PC-3 (cell line): ENCODE measurements around the gene COLEC12. TPM values are rescaled to one million over a fixed set of nuclear protein-coding genes. Genes with fewer than 3 reads are reported as not detected.

Experiments used
- ATAC-seq: fragments of 200-7000 bp; cut with Tn5 transposase; 2 replicates; pipeline ENCODE4 v1.9.1; 2020; ENCODE audit warnings: mild to moderate bottlenecking, moderate library complexity
- BruUV-seq: library from RNA; stranded (reverse); fragments of 400-500 nt; replicated peaks from 2 replicates; lab custom pipeline; 2021; lab: Mats Ljungman, UMichigan
- CTCF ChIA-PET: fragments of 300-600 bp; sonication (Branson Sonifier 250); formaldehyde crosslinking; loops from one replicate; lab custom pipeline; 2022; ENCODE audit warnings: antibody characterized with exemption; lab: Charles Lee
- POLR2A ChIA-PET: fragments of 300-600 bp; sonication (Branson Sonifier 250); formaldehyde crosslinking; loops from one replicate; lab custom pipeline; 2022; ENCODE audit warnings: antibody characterized with exemption; ENCODE audit not compliant: unreplicated experiment; lab: Charles Lee
- DNase-seq: peaks from one replicate; pipeline ENCODE4 v3.0.0-alpha.2; 2015
- H2AFZ ChIP-seq: fragments of 300-600 bp; sonication (generic); 2 replicates; pipeline ENCODE4 v1.6.0; 2016; ENCODE audit warnings: antibody characterized with exemption, low read length
- H3F3A ChIP-seq: fragments of 300-600 bp; sonication (generic); one replicate; pipeline ENCODE4 v1.6.0; 2017; ENCODE audit warnings: antibody characterized with exemption, low read length, control low read depth, mild to moderate bottlenecking; ENCODE audit not compliant: unreplicated experiment
- H3K27ac ChIP-seq: fragments of 300-600 bp; sonication (generic); 2 replicates; pipeline ENCODE4 v1.5.1; 2016; ENCODE audit warnings: mild to moderate bottlenecking, low read length
- H3K27me3 ChIP-seq: fragments of 300-600 bp; sonication (generic); 2 replicates; pipeline ENCODE4 v1.6.1; 2016; ENCODE audit warnings: low read length, mixed read lengths
- H3K36me3 ChIP-seq: fragments of 300-600 bp; sonication (generic); 2 replicates; pipeline ENCODE4 v1.6.1; 2016; ENCODE audit warnings: low read depth, mixed run types, low read length, mixed read lengths
- H3K4me1 ChIP-seq: fragments of 300-600 bp; sonication (generic); 2 replicates; pipeline ENCODE4 v1.5.1; 2016; ENCODE audit warnings: low read length; ENCODE audit not compliant: insufficient read depth
- H3K4me2 ChIP-seq: fragments of 300-600 bp; sonication (generic); 2 replicates; pipeline ENCODE4 v1.6.0; 2016; ENCODE audit warnings: low read length
- H3K4me3 ChIP-seq: fragments of 300-600 bp; sonication (generic); 2 replicates; pipeline ENCODE4 v1.5.1; 2016; ENCODE audit warnings: mild to moderate bottlenecking, low read length, mixed read lengths
- H3K79me2 ChIP-seq: fragments of 300-600 bp; sonication (generic); 2 replicates; pipeline ENCODE4 v1.6.1; 2017; ENCODE audit warnings: low read length, mixed read lengths
- H3K9ac ChIP-seq: fragments of 300-600 bp; sonication (generic); 2 replicates; pipeline ENCODE4 v1.6.0; 2016; ENCODE audit warnings: mild to moderate bottlenecking, low read length
- H3K9me2 ChIP-seq: fragments of 300-600 bp; sonication (generic); replicated peaks from 2 replicates; pipeline ENCODE4 v1.6.1; 2016; ENCODE audit warnings: mixed run types, low read length, mixed read lengths
- H3K9me3 ChIP-seq: fragments of 300-600 bp; sonication (generic); 2 replicates; pipeline ENCODE4 v1.6.1; 2016; ENCODE audit warnings: low read length, mixed read lengths
- H4K20me1 ChIP-seq: fragments of 300-600 bp; sonication (generic); 2 replicates; pipeline ENCODE4 v1.6.1; 2016; ENCODE audit warnings: low read length, mixed read lengths
- CTCF ChIP-seq: fragments of 300-600 bp; sonication (generic); conservative IDR thresholded peaks from 2 replicates; pipeline ENCODE4 v1.5.1; 2017; ENCODE audit warnings: antibody characterized with exemption, low read depth, mild to moderate bottlenecking, low read length
- EZH2 ChIP-seq: fragments of 300-600 bp; sonication (generic); IDR thresholded peaks from one replicate; pipeline ENCODE4 v1.6.1; 2017; ENCODE audit warnings: antibody characterized with exemption, mild to moderate bottlenecking, low read length; ENCODE audit not compliant: unreplicated experiment
- EZH2phosphoT487 ChIP-seq: fragments of 300-600 bp; sonication (generic); IDR thresholded peaks from 2 replicates; pipeline ENCODE4 v1.6.1; 2018; ENCODE audit warnings: mild to moderate bottlenecking, antibody characterized with exemption, low read length, borderline replicate concordance
- intact Hi-C: fragments of 100-400 bp; cut with micrococcal nuclease; formaldehyde crosslinking; loops from 2 replicates; pipeline ENCODE4 v1.9.0; 2023
- total RNA-seq: library from RNA; depleted of rRNA; stranded (reverse); fragments of >200 nt; gene quantifications from 2 replicates; pipeline ENCODE4 v1.2.3, GENCODE V29; 2014

COLEC12 gene
- total RNA-seq, 1 experiment from 2014 or later, result 0.04 TPM

- Histone ChIP-seq H3K9ac (no peak overlapping the region), H3K4me2 (peak overlapping the region; percentile 30; the same call in 1 of the 2 replicates), H3K36me3 (no peaks in the 10 kb centered on the region), H3K79me2 (no peaks in the 10 kb centered on the region), H3K27ac (no peak overlapping the region), H2AFZ (no peak overlapping the region), H3F3A (no peaks in the 10 kb centered on the region), H4K20me1 (no peaks in the 10 kb centered on the region), H3K9me2 (no peaks in the 10 kb centered on the region), H3K4me3 (no peak overlapping the region), H3K9me3 (no peaks in the 10 kb centered on the region), H3K27me3 (peaks cover 10% of the 10 kb centered on the region; the same call in 1 of the 2 replicates), H3K4me1 (0 out of 2 replicates have a peak, but pooled peaks cover 8% of the 10 kb centered on the region)
- ATAC-seq (peak; percentile 15), DNase-seq (peak; percentile 23)
- BruUV-seq, result no TSS peak
- POLR2A ChIA-PET, result no interaction called here
- CTCF ChIA-PET, result no interaction called here
- TF ChIP-seq EZH2phosphoT487 (no peak), CTCF (no peak), EZH2 (no peak)
- intact Hi-C loops, result no loop called here
These were observed 24.0 kb upstream of the COLEC12 start for GRCh38 chr18:524466-524865.

DNA sequence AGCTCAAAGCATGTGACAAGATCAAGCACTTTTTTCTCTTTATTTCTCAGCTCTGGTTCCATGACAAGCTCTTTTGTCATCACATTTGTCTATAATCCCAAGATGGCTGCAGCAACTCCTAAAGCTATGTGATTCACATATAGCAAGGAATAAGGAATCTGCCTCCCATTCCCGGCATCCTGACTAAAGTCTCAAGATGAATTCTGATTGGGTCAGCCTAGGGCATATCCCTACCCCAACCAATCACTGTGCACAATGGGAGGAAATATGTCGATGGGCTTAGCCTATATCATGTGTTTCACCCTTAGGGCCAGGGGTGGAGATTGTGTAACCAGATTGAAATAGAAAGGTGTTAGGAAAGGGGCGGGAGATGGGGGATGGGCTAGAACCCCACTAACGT, 23.1 kb upstream of the COLEC12 start:
- Histone ChIP-seq H3K9ac (no peak overlapping the region), H3K4me1 (0 out of 2 replicates have a peak, but pooled peaks cover 8% of the 10 kb centered on the region), H3K36me3 (no peaks in the 10 kb centered on the region), H3K4me2 (no peak overlapping the region), H3K27me3 (peaks cover 10% of the 10 kb centered on the region; the same call in 1 of the 2 replicates), H4K20me1 (no peaks in the 10 kb centered on the region), H2AFZ (no peak overlapping the region), H3K9me2 (no peaks in the 10 kb centered on the region), H3K27ac (no peak overlapping the region), H3K79me2 (no peaks in the 10 kb centered on the region), H3K4me3 (no peak overlapping the region), H3K9me3 (no peaks in the 10 kb centered on the region), H3F3A (no peaks in the 10 kb centered on the region)
- ChIA-PET CTCF (no interaction called here), POLR2A (no interaction called here)
- ATAC-seq (no peak), DNase-seq (no peak)
- intact Hi-C loops, result no loop called here
- no TSS peak for BruUV-seq
- TF ChIP-seq CTCF (no peak), EZH2phosphoT487 (no peak), EZH2 (no peak)

- intact Hi-C loops, result no loop called here
- H3K27me3 ChIP-seq, result no peaks in the 10 kb centered on the region
- ChIA-PET CTCF (no interaction called here), POLR2A (no interaction called here)
- peaks cover 8% of the 10 kb centered on the region for H3K4me1 ChIP-seq
- TF ChIP-seq CTCF (no peak), EZH2 (no peak), EZH2phosphoT487 (no peak)
- no peaks in the 10 kb centered on the region for H4K20me1 ChIP-seq
- no peaks in the 10 kb centered on the region for H3K36me3 ChIP-seq
- H3K27ac ChIP-seq, result no peak overlapping the region
- H3K79me2 ChIP-seq, result no peaks in the 10 kb centered on the region
- no peak overlapping the region for H3K4me3 ChIP-seq
- H3K9me3 ChIP-seq, result no peaks in the 10 kb centered on the region
- ATAC-seq (no peak), DNase-seq (no peak)
- BruUV-seq, result no TSS peak
- H3K4me2 ChIP-seq, result no peak overlapping the region
- H2AFZ ChIP-seq, result no peak overlapping the region
- H3F3A ChIP-seq, result no peaks in the 10 kb centered on the region
- no peak overlapping the region for H3K9ac ChIP-seq
- H3K9me2 ChIP-seq, result no peaks in the 10 kb centered on the region
These were observed 18.7 kb upstream of the COLEC12 start for GRCh38 chr18:519019-519879.
